GM21723 (cell line): ENCODE data around the gene IRF5.
A peak's percentile ranks its signal among the peaks of the same experiment; 100 is the strongest.
"Not testable (repeated sequence)": the region's sequence is repeated elsewhere in the genome, so short reads cannot be mapped to it uniquely, and the experiment has no call there.

Experiments
- ATAC-seq: cut with Tn5 transposase; IDR thresholded peaks from one replicate; pipeline ENCODE4 v1.9.1; 2021; ENCODE audit warnings: mild to moderate bottlenecking, moderate library complexity; ENCODE audit not compliant: unreplicated experiment

The IRF5 gene

GRCh38 chr7:128955981-128956380 is 18.3 kb downstream of the IRF5 start:
- no peak for ATAC-seq

GRCh38 chr7:128959296-128959695 is 21.6 kb downstream of the IRF5 start:
- no peak for ATAC-seq

GRCh38 chr7:128961030-128961659 is 23.4 kb downstream of the IRF5 start:
- no peak for ATAC-seq

DNA sequence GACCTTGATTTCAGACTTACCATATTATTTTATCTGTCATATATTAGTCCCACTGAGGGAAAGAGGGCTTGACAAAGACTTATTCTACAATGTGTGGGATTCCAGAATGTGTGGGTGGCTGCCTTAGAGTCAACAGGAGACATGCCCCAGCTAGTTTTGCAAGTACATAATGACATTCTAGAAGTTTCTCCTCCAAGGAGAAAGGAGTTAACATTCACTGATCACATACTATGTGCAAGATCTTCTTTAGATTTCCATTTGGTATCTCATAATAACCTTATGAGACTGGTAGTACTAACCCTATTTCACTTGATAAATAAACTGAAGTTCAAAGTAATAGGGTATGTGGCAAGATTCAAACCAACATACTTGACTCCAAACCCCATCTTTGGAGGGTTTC is 25.2 kb downstream of the IRF5 start:
- ATAC-seq, result peak; percentile 28

DNA sequence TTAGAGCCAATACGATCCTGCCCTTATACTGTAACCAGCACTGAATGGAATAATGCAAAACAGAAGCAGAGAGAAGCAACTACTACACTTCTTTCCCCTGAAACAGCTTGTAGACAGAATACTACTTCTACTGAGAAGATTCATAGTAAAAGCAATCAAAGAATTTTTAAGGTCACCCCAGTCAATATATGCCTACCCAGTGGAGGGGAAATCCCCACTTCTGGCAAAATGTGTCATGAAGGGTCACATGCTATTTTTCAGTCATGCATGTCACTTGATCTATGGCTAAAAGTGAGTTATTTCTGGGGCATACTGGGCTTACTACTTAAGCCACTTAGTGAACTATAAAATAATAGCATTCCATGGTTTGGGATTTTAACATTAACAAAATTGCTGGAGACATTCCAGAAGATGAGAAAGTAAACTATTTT is 25.6 kb downstream of the IRF5 start:
- peak; percentile 85 for ATAC-seq

- no peak for ATAC-seq
Observed at GRCh38 chr7:128968624-128969023, 30.9 kb downstream of the IRF5 start.

DNA sequence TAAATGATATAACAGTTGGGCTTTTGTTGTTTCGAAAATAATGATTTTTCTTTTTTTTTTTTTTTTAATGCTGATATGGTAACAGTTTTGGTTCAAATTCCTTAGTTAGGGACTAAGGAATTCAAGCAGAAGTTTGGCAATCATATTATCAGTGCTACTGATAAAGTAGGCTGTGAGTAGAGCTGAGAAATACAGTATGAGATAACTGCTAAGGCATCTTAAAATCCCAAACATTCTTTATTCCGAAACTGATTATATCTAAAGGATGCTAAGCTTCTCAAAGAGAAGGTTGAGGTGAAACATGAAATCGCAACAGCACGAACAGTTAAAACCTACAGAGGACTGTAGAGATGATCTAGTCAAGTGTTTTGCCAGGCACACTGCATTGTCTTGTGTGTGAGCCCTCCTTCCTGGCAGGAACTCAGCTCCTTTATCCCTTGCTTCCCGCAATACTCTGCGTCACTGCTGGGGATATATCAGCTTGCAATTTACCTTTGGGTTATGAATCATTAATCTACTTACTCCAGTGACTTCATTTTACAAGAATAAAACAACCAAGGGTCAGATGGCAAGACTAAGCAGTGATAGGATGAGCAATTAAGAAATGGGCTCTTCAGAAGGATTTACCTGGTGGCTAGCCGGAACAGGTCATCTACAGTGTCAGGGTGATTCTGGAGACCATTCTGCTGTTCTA is 36.7 kb downstream of the IRF5 start:
- no peak for ATAC-seq

DNA sequence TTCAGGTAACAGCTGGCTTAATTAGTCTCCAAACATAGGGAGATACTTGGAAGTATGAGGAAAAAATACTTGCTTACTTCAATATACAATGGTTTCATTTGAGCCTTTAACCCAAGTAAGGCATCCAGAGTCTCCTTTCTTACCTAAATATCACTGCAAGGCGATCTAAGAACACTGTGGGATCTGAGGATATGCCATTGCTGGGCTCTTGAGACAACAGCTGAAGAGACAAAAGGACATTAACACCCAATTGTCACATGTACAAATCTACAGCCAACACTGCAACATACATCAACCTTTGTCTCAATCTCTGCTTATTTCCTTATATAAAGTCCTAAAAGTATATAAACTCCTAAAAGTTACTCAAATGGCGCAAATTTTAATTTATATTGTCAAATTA is 44.4 kb downstream of the IRF5 start:
- no peak for ATAC-seq

GRCh38 chr7:128985660-128986059 is 47.9 kb downstream of the IRF5 start:
- no peak for ATAC-seq

DNA sequence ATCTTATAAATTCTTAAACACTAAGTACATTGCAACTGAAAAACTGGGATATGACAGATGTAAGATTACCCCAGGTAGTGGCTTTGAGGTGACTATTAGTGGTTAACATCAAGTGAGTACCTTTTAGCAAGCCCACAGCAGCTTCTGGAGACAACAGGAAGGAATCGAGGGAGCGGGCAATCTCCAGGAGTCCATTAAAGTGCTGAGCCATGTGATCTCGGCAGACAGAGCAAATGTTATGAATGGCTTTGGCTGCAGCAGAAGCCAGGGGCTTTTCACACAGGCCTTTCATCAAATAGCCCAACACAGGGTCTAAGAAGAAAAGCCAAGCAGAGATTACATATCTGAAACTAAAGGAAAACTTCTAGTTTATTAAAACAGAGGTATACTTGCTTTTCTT is 48.9 kb downstream of the IRF5 start:
- no peak for ATAC-seq

- no peak for ATAC-seq
Observed at GRCh38 chr7:128988372-128988771, 50.6 kb downstream of the IRF5 start.

DNA sequence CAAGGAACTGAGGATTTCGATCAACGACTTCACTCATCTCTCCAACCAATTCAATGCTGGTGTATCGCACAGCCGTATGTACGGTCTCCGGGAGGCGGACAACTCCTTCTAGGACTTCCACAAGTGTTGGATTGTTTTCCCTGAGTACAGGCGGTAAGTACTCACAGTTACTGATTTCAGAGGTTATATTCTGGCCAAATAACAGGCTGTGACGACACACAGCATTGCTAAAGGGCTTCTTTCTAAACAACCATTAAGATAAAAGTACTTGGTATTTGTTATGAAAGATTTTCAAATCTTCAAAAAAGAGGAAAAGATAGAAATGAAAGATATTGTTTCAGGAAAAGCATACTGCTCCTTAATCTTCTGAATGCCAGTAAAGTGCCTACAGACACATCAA is 52.2 kb downstream of the IRF5 start:
- no peak for ATAC-seq

- ATAC-seq, result no peak
Observed at GRCh38 chr7:128993419-128993818, 55.7 kb downstream of the IRF5 start.

- ATAC-seq, result not testable (repeated sequence)
Observed at GRCh38 chr7:128994560-128994959, 56.8 kb downstream of the IRF5 start.

- no peak for ATAC-seq
Observed at GRCh38 chr7:128997181-128997580, 59.5 kb downstream of the IRF5 start.
